ENCODE measurements around the gene FBLN1. TPM values are rescaled to one million over a fixed set of nuclear protein-coding genes. Genes with fewer than 3 reads are reported as not detected.

The FBLN1 gene
- total RNA-seq, 1 donor from 2014 or later = not detected

DNA sequence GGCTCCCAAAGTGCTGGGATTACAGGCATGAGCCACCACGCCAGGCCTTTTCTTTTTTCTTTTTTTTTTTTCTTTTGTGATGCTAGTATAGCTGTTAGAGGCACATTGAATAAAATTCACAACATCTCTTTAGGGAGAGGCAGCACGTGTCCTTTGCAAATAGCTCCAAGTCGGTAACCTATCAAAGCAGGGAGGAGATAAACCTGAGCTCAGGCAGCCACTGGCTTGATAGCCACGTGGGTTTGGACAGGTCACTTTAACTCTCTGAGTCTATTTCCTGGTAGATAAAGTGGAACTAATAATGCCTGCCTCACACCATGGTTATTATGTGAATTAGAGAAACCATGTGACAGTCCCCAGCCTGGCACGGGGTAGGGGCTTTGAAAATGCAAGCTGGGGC, 125.8 kb downstream of the FBLN1 start:
- H3K4me1 Mint-ChIP-seq = no peaks in the 10 kb centered on the region
- no peaks in the 10 kb centered on the region for H3K9me3 Mint-ChIP-seq
- no peak for DNase-seq
- TF ChIP-seq, protein P1, sequence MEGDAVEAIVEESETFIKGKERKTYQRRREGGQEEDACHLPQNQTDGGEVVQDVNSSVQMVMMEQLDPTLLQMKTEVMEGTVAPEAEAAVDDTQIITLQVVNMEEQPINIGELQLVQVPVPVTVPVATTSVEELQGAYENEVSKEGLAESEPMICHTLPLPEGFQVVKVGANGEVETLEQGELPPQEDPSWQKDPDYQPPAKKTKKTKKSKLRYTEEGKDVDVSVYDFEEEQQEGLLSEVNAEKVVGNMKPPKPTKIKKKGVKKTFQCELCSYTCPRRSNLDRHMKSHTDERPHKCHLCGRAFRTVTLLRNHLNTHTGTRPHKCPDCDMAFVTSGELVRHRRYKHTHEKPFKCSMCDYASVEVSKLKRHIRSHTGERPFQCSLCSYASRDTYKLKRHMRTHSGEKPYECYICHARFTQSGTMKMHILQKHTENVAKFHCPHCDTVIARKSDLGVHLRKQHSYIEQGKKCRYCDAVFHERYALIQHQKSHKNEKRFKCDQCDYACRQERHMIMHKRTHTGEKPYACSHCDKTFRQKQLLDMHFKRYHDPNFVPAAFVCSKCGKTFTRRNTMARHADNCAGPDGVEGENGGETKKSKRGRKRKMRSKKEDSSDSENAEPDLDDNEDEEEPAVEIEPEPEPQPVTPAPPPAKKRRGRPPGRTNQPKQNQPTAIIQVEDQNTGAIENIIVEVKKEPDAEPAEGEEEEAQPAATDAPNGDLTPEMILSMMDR (IDR thresholded peaks at IDR 0.05) = no peak
- ChIA-PET POLR2A (no interaction called here), CTCF (no interaction called here)
- no peak overlapping the region for H3K4me3 Mint-ChIP-seq
- peaks cover 50% of the 10 kb centered on the region for H3K27me3 Mint-ChIP-seq
- intact Hi-C loops (cut with micrococcal nuclease) = no loop called here
- H3K27ac Mint-ChIP-seq = no peak overlapping the region
- no peaks in the 10 kb centered on the region for H3K36me3 Mint-ChIP-seq (ENCODE audit: low read depth)
- ATAC-seq (ENCODE audit: low read depth) = no peak

DNA sequence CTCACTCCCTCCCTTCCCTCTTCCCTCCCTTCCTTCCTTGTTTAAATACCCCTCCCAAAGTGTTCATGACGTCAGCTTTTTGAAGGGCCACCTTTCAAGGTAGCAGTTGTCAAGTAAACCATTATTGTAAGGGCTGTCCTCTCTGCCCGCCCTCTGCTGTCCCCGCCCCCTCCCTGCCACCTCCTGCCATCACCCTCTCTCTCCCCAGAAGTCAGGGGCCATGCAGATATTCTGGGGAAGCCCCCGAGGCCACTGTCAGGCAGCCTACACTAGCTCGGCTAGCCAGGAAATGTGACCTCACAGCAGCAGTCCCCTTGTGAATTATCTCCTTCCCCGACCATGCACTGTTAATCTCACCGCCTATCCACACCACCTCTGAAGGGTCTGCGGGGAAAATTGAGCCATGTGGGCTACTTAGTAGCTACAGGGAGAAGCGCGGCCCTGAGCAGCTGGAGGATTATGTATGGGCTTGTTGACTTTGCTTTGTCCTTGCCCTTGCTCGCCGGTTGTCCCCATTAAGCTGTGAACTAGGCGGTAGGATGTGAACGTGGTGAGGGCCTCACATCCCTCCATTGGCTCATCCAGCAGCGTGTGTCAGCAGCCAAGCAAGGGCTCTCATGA, 126.9 kb downstream of the FBLN1 start:
- intact Hi-C loops (cut with micrococcal nuclease) = no loop called here
- DNase-seq = no peak
- POLR2A ChIA-PET = interaction anchor here (0.5 to 0.6 kb wide), 2 partner anchors 347 to 1828 kb away, joined by 5 to 9 read pairs; partner anchors contain the start of gene WNT7B
- Mint-ChIP-seq H3K9me3 (no peaks in the 10 kb centered on the region), H3K27me3 (peaks cover 56% of the 10 kb centered on the region), H3K36me3 (ENCODE audit: low read depth) (no peaks in the 10 kb centered on the region), H3K27ac (no peak overlapping the region), H3K4me1 (no peaks in the 10 kb centered on the region), H3K4me3 (no peak overlapping the region)
- TF ChIP-seq, protein P1 (IDR thresholded peaks at IDR 0.05) = no peak
- CTCF ChIA-PET = no interaction called here
- no peak for ATAC-seq (ENCODE audit: low read depth)

DNA sequence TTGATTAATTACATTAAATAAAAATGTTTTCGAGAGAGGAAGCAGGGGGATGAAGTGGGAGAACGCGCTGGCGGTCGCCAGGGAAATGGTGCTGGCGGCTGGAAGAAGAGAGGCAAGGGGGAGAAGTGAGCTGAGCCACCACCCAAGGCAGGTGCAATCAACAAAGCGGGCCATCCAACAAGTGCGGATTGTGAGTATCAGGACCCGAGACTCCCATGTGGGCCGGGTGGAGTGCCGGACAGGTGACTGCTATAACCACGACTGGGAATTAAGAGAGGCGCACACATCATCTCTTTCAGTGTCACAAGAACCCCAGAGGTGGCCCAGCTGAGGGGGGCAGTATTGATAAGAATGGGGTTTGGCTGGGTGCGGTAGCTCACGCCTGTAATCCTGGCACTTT, 127.8 kb downstream of the FBLN1 start:
- H3K36me3 Mint-ChIP-seq (ENCODE audit: low read depth) = no peaks in the 10 kb centered on the region
- CTCF ChIA-PET = no interaction called here
- no peak for ATAC-seq (ENCODE audit: low read depth)
- no peak overlapping the region for H3K27ac Mint-ChIP-seq
- TF ChIP-seq, protein P1 (IDR thresholded peaks at IDR 0.05) = no peak
- H3K27me3 Mint-ChIP-seq = peaks cover 54% of the 10 kb centered on the region
- no peaks in the 10 kb centered on the region for H3K9me3 Mint-ChIP-seq
- intact Hi-C loops (cut with micrococcal nuclease) = no loop called here
- POLR2A ChIA-PET = no interaction called here
- no peaks in the 10 kb centered on the region for H3K4me1 Mint-ChIP-seq
- H3K4me3 Mint-ChIP-seq = no peak overlapping the region
- DNase-seq = no peak

DNA sequence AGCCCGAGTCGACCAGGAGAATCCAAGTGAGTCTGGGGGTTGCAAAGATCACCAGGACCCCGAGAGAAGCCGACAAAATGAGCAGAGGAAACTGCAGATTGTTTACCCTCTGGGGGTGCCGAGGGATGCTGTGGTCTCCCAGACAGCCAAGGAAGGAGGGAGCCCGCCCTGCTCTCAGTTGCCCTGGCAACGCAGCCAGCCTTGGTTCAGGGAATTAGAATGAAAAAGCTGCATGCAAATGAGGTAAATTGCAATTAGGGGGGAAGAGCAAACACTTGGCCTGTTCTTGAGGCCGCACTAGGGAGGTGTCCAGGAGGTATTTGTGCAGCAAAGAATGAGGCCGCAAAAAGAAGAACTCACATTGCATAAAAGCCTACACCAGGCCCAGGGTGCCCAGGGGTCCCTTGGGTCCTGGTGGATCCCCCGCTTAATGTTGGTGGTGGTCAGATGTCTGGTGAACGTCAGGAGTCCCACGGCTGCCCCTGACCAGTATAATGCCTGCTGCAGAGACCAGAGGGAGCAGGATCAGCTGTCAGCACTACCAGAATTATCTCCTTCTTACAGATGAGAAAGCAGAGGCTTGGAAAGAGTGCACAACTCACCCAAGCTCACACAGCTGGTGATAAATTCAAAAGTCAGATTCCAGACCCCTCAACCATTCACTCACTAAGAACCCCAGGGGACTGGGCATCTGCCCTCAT, 128.6 kb downstream of the FBLN1 start:
- intact Hi-C loops (cut with micrococcal nuclease) = no loop called here
- ChIA-PET CTCF (no interaction called here), POLR2A (no interaction called here)
- H3K9me3 Mint-ChIP-seq = no peaks in the 10 kb centered on the region
- H3K4me3 Mint-ChIP-seq = no peak overlapping the region
- peaks cover 51% of the 10 kb centered on the region for H3K27me3 Mint-ChIP-seq
- no peaks in the 10 kb centered on the region for H3K36me3 Mint-ChIP-seq (ENCODE audit: low read depth)
- ATAC-seq (ENCODE audit: low read depth) (no peak), DNase-seq (no peak)
- TF ChIP-seq, protein P1 (IDR thresholded peaks at IDR 0.05) = no peak
- no peak overlapping the region for H3K27ac Mint-ChIP-seq
- no peaks in the 10 kb centered on the region for H3K4me1 Mint-ChIP-seq

DNA sequence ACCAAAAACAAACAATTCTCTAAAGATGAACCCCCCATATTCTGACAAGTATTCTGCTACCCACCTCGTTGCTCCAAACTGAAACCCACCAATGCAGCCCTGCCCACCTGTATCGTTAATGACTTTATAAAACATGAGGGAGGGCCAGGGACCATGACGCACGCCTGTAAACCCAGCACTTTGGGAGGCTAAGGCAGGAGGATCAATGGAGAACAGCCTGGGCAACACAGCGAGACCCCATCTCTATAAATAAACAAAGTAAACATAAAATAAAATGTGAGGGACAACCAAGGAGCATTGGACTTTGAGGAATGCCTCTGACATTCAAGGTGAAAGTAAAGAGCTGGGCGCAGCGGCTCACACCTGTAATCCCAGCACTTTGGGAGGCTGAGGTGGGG, 129.2 kb downstream of the FBLN1 start:
- CTCF ChIA-PET = no interaction called here
- ATAC-seq (ENCODE audit: low read depth) = no peak
- Mint-ChIP-seq H3K27me3 (peaks cover 51% of the 10 kb centered on the region), H3K4me1 (no peaks in the 10 kb centered on the region), H3K4me3 (no peak overlapping the region), H3K9me3 (no peaks in the 10 kb centered on the region), H3K27ac (no peak overlapping the region), H3K36me3 (ENCODE audit: low read depth) (no peaks in the 10 kb centered on the region)
- intact Hi-C loops (cut with micrococcal nuclease) = no loop called here
- POLR2A ChIA-PET = no interaction called here
- TF ChIP-seq, protein P1 (IDR thresholded peaks at IDR 0.05) = no peak
- no peak for DNase-seq

All from activated B cell treated with CpG ODN at 0.5 μM for 24 hours (primary cell).